ENCODE data around the gene ZNF281.

The ZNF281 gene

GRCh38 chr1:200409203-200409760 lies 554 bp downstream of the ZNF281 start:
- peak overlapping the region; percentile 72 to 89 for H3K4me3 ChIP-seq (replicated peaks in 1 of 2; ENCODE audit: low read depth in 2 of 2, low read length in 2 of 2)
- TF ChIP-seq CTCF (IDR thresholded peaks at IDR 0.05; ENCODE audit: low read depth, low read length), result no peak
- peak; percentile 34 to 45 for DNase-seq (ENCODE audit: low read depth in 2 of 2)

- no peak for TF ChIP-seq CTCF (IDR thresholded peaks at IDR 0.05; ENCODE audit: low read depth, low read length)
- no peak overlapping the region for H3K4me3 ChIP-seq (replicated peaks in 1 of 2; ENCODE audit: low read depth in 2 of 2, low read length in 2 of 2)
- no peak for DNase-seq (ENCODE audit: low read depth in 2 of 2)
Observed at GRCh38 chr1:200406161-200406797, 3.6 kb downstream of the ZNF281 start.

- peak in 1 of 2 donors; percentile 21 for DNase-seq (ENCODE audit: low read depth in 2 of 2)
- TF ChIP-seq CTCF (IDR thresholded peaks at IDR 0.05; ENCODE audit: low read depth, low read length), result no peak
- H3K4me3 ChIP-seq (replicated peaks in 1 of 2; ENCODE audit: low read depth in 2 of 2, low read length in 2 of 2), result no peak overlapping the region
Observed at GRCh38 chr1:200405264-200405663, 4.6 kb downstream of the ZNF281 start.

- TF ChIP-seq CTCF (IDR thresholded peaks at IDR 0.05; ENCODE audit: low read depth, low read length), result no peak
- H3K4me3 ChIP-seq (replicated peaks in 1 of 2; ENCODE audit: low read depth in 2 of 2, low read length in 2 of 2), result no peak overlapping the region
- no peak for DNase-seq (ENCODE audit: low read depth in 2 of 2)
Observed at GRCh38 chr1:200401708-200402107, 8.1 kb downstream of the ZNF281 start.

GRCh38 chr1:200401263-200401662 lies 8.6 kb downstream of the ZNF281 start:
- no peak for TF ChIP-seq CTCF (IDR thresholded peaks at IDR 0.05; ENCODE audit: low read depth, low read length)
- DNase-seq (ENCODE audit: low read depth in 2 of 2), result no peak
- no peak overlapping the region for H3K4me3 ChIP-seq (replicated peaks in 1 of 2; ENCODE audit: low read depth in 2 of 2, low read length in 2 of 2)

- DNase-seq (ENCODE audit: low read depth in 2 of 2), result no peak
- H3K4me3 ChIP-seq (replicated peaks in 1 of 2; ENCODE audit: low read depth in 2 of 2, low read length in 2 of 2), result no peak overlapping the region
- TF ChIP-seq CTCF (IDR thresholded peaks at IDR 0.05; ENCODE audit: low read depth, low read length), result no peak
Observed at GRCh38 chr1:200400556-200400955, 9.3 kb downstream of the ZNF281 start.

- no peak overlapping the region for H3K4me3 ChIP-seq (replicated peaks in 1 of 2; ENCODE audit: low read depth in 2 of 2, low read length in 2 of 2)
- no peak for TF ChIP-seq CTCF (IDR thresholded peaks at IDR 0.05; ENCODE audit: low read depth, low read length)
- no peak for DNase-seq (ENCODE audit: low read depth in 2 of 2)
Observed at GRCh38 chr1:200399860-200400259, 10.0 kb downstream of the ZNF281 start.
